Raji (cell line): ENCODE measurements around the gene PLA2G2A.

Source experiments
- POLR2A ChIP-seq: IDR thresholded peaks from 2 replicates; pipeline ENCODE4 v1.6.1; 2011; ENCODE audit warnings: low read depth, low read length, control low read depth; ENCODE audit not compliant: insufficient read depth

PLA2G2A gene

GRCh38 chr1:19946331-19946751, 33.1 kb downstream of the PLA2G2A start:
- no peak for TF ChIP-seq POLR2A

GRCh38 chr1:19945914-19946313, 33.5 kb downstream of the PLA2G2A start:
- TF ChIP-seq POLR2A: no peak

GRCh38 chr1:19942657-19943056, 36.8 kb downstream of the PLA2G2A start:
- TF ChIP-seq POLR2A: no peak

GRCh38 chr1:19942088-19942487, 37.3 kb downstream of the PLA2G2A start:
- no peak for TF ChIP-seq POLR2A

GRCh38 chr1:19941206-19941568, 38.2 kb downstream of the PLA2G2A start:
- TF ChIP-seq POLR2A: no peak

- TF ChIP-seq POLR2A: no peak
Measured at GRCh38 chr1:19940486-19941205, 38.8 kb downstream of the PLA2G2A start.

GRCh38 chr1:19938472-19938871, 40.9 kb downstream of the PLA2G2A start:
- TF ChIP-seq POLR2A: no peak

GRCh38 chr1:19936061-19936750, 43.2 kb downstream of the PLA2G2A start:
- no peak for TF ChIP-seq POLR2A

GRCh38 chr1:19934336-19934735, 45.1 kb downstream of the PLA2G2A start:
- TF ChIP-seq POLR2A: no peak

- no peak for TF ChIP-seq POLR2A
Measured at GRCh38 chr1:19932866-19933265, 46.6 kb downstream of the PLA2G2A start.

- TF ChIP-seq POLR2A: no peak
Measured at GRCh38 chr1:19926296-19927129, 52.9 kb downstream of the PLA2G2A start.
